Activated CD4-positive, alpha-beta T cell treated with anti-CD3 and anti-CD28 coated beads, Interleukin-2, amount 10 ng/mL, durations not matched to agents 7 days and 5 days (primary cell): ENCODE measurements around the gene KDM4B. TPM values are rescaled to one million over a fixed set of nuclear protein-coding genes. Genes with fewer than 3 reads are reported as not detected.

Source experiments
- CTCF ChIA-PET: fragments of 350-600 bp; sonication (Branson Sonifier 250); formaldehyde crosslinking; loops from one replicate; lab custom pipeline; 2021; ENCODE audit warnings: antibody characterized with exemption; lab: Charles Lee
- POLR2A ChIA-PET: fragments of 350-600 bp; sonication (Branson Sonifier 250); formaldehyde crosslinking; loops from one replicate; lab custom pipeline; 2021; ENCODE audit warnings: antibody characterized with exemption; lab: Charles Lee
- DNase-seq: peaks from one replicate; pipeline ENCODE4 v3.0.0-alpha.2; 2020
- H3K27ac Mint-ChIP-seq: one replicate; pipeline ENCODE4 v1.8.0; 2021; ENCODE audit warnings: mild to moderate bottlenecking, moderate library complexity, mixed read lengths
- H3K27me3 Mint-ChIP-seq: one replicate; pipeline ENCODE4 v1.8.0; 2021; ENCODE audit warnings: mixed read lengths
- H3K36me3 Mint-ChIP-seq: one replicate; pipeline ENCODE4 v1.8.0; 2021; ENCODE audit warnings: low read depth, mixed read lengths
- H3K4me1 Mint-ChIP-seq: one replicate; pipeline ENCODE4 v1.8.0; 2021; ENCODE audit warnings: mixed read lengths
- H3K4me3 Mint-ChIP-seq: one replicate; pipeline ENCODE4 v1.8.0; 2021; ENCODE audit warnings: mild to moderate bottlenecking, moderate library complexity, mixed read lengths
- H3K9me3 Mint-ChIP-seq: one replicate; pipeline ENCODE4 v1.8.0; 2021; ENCODE audit warnings: mixed read lengths
- total RNA-seq, 2 experiments: library from RNA; stranded (reverse); gene quantifications; one replicate each; pipeline ENCODE4 v1.2.3, GENCODE V29; 2021

Gene KDM4B
- total RNA-seq, 2 experiments from 2014 or later: 37.1 to 40.2 TPM

GRCh38 chr19:5035793-5036697 is 67.1 kb downstream of the KDM4B start:
- Mint-ChIP-seq H3K27me3 (no peaks in the 10 kb centered on the region), H3K9me3 (no peaks in the 10 kb centered on the region), H3K36me3 (peaks cover 2% of the 10 kb centered on the region), H3K4me3 (no peak overlapping the region), H3K27ac (no peak overlapping the region), H3K4me1 (no peaks in the 10 kb centered on the region)
- no peak for DNase-seq
- POLR2A ChIA-PET: no interaction called here
- CTCF ChIA-PET: interaction anchor here (0.7 to 1.0 kb wide), 5 partner anchors 9 to 166 kb away, joined by 3 read pairs; no protein-coding TSS in a partner anchor

GRCh38 chr19:5036698-5037563 is 68.0 kb downstream of the KDM4B start:
- POLR2A ChIA-PET: no interaction called here

GRCh38 chr19:5037936-5038335 is 69.0 kb downstream of the KDM4B start:
- Mint-ChIP-seq H3K9me3 (no peaks in the 10 kb centered on the region), H3K4me1 (no peaks in the 10 kb centered on the region), H3K27me3 (no peaks in the 10 kb centered on the region), H3K4me3 (no peak overlapping the region), H3K27ac (no peak overlapping the region), H3K36me3 (peaks cover 4% of the 10 kb centered on the region)
- ChIA-PET POLR2A (no interaction called here), CTCF (interaction anchor here (0.8 kb wide), 1 partner anchor 107 kb away, joined by 3 read pairs; no protein-coding TSS in a partner anchor)
- no peak for DNase-seq

More at GRCh38 chr19:5036698-5037563, 68.0 kb downstream of the KDM4B start:
- Mint-ChIP-seq H3K27me3 (no peaks in the 10 kb centered on the region), H3K9me3 (no peaks in the 10 kb centered on the region), H3K27ac (no peak overlapping the region), H3K36me3 (peaks cover 2% of the 10 kb centered on the region), H3K4me1 (no peaks in the 10 kb centered on the region), H3K4me3 (no peak overlapping the region)
- no peak for DNase-seq
- CTCF ChIA-PET: interaction anchor here (0.6 to 1.0 kb wide), 7 partner anchors 8 to 548 kb away, joined by 3 to 6 read pairs (median 3); no protein-coding TSS in a partner anchor

GRCh38 chr19:5038631-5039271 is 69.8 kb downstream of the KDM4B start:
- no peak for DNase-seq
- Mint-ChIP-seq H3K4me3 (no peak overlapping the region), H3K4me1 (no peaks in the 10 kb centered on the region), H3K9me3 (no peaks in the 10 kb centered on the region), H3K27ac (no peak overlapping the region), H3K36me3 (peaks cover 2% of the 10 kb centered on the region), H3K27me3 (no peaks in the 10 kb centered on the region)
- POLR2A ChIA-PET: no interaction called here
- CTCF ChIA-PET: no interaction called here

- Mint-ChIP-seq H3K36me3 (peaks cover 2% of the 10 kb centered on the region), H3K9me3 (no peaks in the 10 kb centered on the region), H3K4me1 (no peaks in the 10 kb centered on the region), H3K27ac (no peak overlapping the region), H3K4me3 (no peak overlapping the region), H3K27me3 (no peaks in the 10 kb centered on the region)
- POLR2A ChIA-PET: no interaction called here
- no peak for DNase-seq
- CTCF ChIA-PET: no interaction called here
Measured at GRCh38 chr19:5039642-5040543, 71.0 kb downstream of the KDM4B start.

GRCh38 chr19:5040544-5041167 is 71.7 kb downstream of the KDM4B start:
- H3K9me3 Mint-ChIP-seq: no peaks in the 10 kb centered on the region
- no peak overlapping the region for H3K4me3 Mint-ChIP-seq
- no peak overlapping the region for H3K27ac Mint-ChIP-seq
- H3K4me1 Mint-ChIP-seq: no peaks in the 10 kb centered on the region
- CTCF ChIA-PET: interaction anchor here (0.9 to 1.1 kb wide), 2 partner anchors 91 to 231 kb away, joined by 3 to 4 read pairs; no protein-coding TSS in a partner anchor
- DNase-seq: no peak
- H3K36me3 Mint-ChIP-seq: peaks cover 2% of the 10 kb centered on the region
- no peaks in the 10 kb centered on the region for H3K27me3 Mint-ChIP-seq
- POLR2A ChIA-PET: no interaction called here

- POLR2A ChIA-PET: no interaction called here
Measured at GRCh38 chr19:5041168-5041912, 72.4 kb downstream of the KDM4B start.

GRCh38 chr19:5041913-5042187 is 72.9 kb downstream of the KDM4B start:
- Mint-ChIP-seq H3K27ac (no peak overlapping the region), H3K4me3 (no peak overlapping the region), H3K27me3 (no peaks in the 10 kb centered on the region), H3K4me1 (no peaks in the 10 kb centered on the region), H3K9me3 (no peaks in the 10 kb centered on the region), H3K36me3 (peaks cover 2% of the 10 kb centered on the region)
- POLR2A ChIA-PET: no interaction called here
- CTCF ChIA-PET: no interaction called here
- DNase-seq: no peak

More at GRCh38 chr19:5041168-5041912, 72.4 kb downstream of the KDM4B start:
- no peak for DNase-seq
- Mint-ChIP-seq H3K27ac (no peak overlapping the region), H3K9me3 (no peaks in the 10 kb centered on the region), H3K4me3 (no peak overlapping the region), H3K27me3 (no peaks in the 10 kb centered on the region), H3K4me1 (no peaks in the 10 kb centered on the region), H3K36me3 (peaks cover 2% of the 10 kb centered on the region)
- CTCF ChIA-PET: interaction anchor here (0.9 to 1.1 kb wide), 2 partner anchors 92 to 232 kb away, joined by 3 to 4 read pairs; no protein-coding TSS in a partner anchor

GRCh38 chr19:5042556-5042955 is 73.6 kb downstream of the KDM4B start:
- Mint-ChIP-seq H3K9me3 (no peaks in the 10 kb centered on the region), H3K36me3 (peaks cover 2% of the 10 kb centered on the region), H3K27me3 (no peaks in the 10 kb centered on the region), H3K27ac (no peak overlapping the region), H3K4me3 (no peak overlapping the region), H3K4me1 (no peaks in the 10 kb centered on the region)
- no peak for DNase-seq
- CTCF ChIA-PET: interaction anchor here (0.5 to 0.6 kb wide), 2 partner anchors 335 to 1414 kb away, joined by 3 to 4 read pairs; no protein-coding TSS in a partner anchor
- POLR2A ChIA-PET: no interaction called here

- Mint-ChIP-seq H3K27ac (no peak overlapping the region), H3K36me3 (peaks cover 2% of the 10 kb centered on the region), H3K4me3 (no peak overlapping the region), H3K4me1 (no peaks in the 10 kb centered on the region), H3K9me3 (no peaks in the 10 kb centered on the region), H3K27me3 (no peaks in the 10 kb centered on the region)
- ChIA-PET CTCF (interaction anchor here (1.2 to 1.4 kb wide), 2 partner anchors 9 to 13 kb away, joined by 3 to 4 read pairs; no protein-coding TSS in a partner anchor), POLR2A (no interaction called here)
- no peak for DNase-seq
Measured at GRCh38 chr19:5045029-5045428, 76.1 kb downstream of the KDM4B start.

GRCh38 chr19:5045956-5046338 is 77.0 kb downstream of the KDM4B start:
- no peaks in the 10 kb centered on the region for H3K9me3 Mint-ChIP-seq
- no peak overlapping the region for H3K27ac Mint-ChIP-seq
- no peaks in the 10 kb centered on the region for H3K27me3 Mint-ChIP-seq
- ChIA-PET CTCF (interaction anchor here (1.2 kb wide), 1 partner anchor 14 kb away, joined by 4 read pairs; no protein-coding TSS in a partner anchor), POLR2A (no interaction called here)
- H3K4me3 Mint-ChIP-seq: no peak overlapping the region
- DNase-seq: no peak
- H3K4me1 Mint-ChIP-seq: no peaks in the 10 kb centered on the region
- H3K36me3 Mint-ChIP-seq: peaks cover 2% of the 10 kb centered on the region
